ENCODE measurements around the gene LHX2.

- TF ChIP-seq CTCF (IDR thresholded peaks at IDR 0.05; ENCODE audit: low read depth, low read length) (no peak), EZH2phosphoT487 (IDR thresholded peaks at IDR 0.05; ENCODE audit: low read depth) (no peak)
Observed at GRCh38 chr9:124038239-124038638, 26.7 kb downstream of the LHX2 start.

All from OCI-LY3 (cell line).